Keratinocyte (primary cell): ENCODE data around the gene AOC1. TPM values are rescaled to one million over a fixed set of nuclear protein-coding genes. Genes with fewer than 3 reads are reported as not detected.

ENCODE experiments used
- DNase-seq: peaks from one replicate; pipeline ENCODE4 v3.0.0-alpha.2; 2011; ENCODE audit warnings: low read depth, missing footprints, low spot score
- FAIRE-seq: peaks from 2 replicates; lab custom pipeline; 2011; peaks lifted over from hg19 to GRCh38; lab: Jason Lieb, UNC
- H2AFZ ChIP-seq: 2 replicates; pipeline ENCODE4 v1.6.0; 2012; ENCODE audit warnings: low read length, control low read depth, inconsistent platforms; ENCODE audit not compliant: control insufficient read depth
- H3K27ac ChIP-seq: 2 replicates; pipeline ENCODE4 v1.5.1; 2011; ENCODE audit warnings: low read length; ENCODE audit not compliant: control insufficient read depth, insufficient read depth
- H3K27me3 ChIP-seq: 3 replicates; pipeline ENCODE4 v1.6.0; 2011; ENCODE audit warnings: low read length; ENCODE audit not compliant: control insufficient read depth, insufficient read depth; ENCODE audit errors: extremely low read depth
- H3K36me3 ChIP-seq, 2 experiments: 2 replicates in 1 of 2; 3 replicates in 1 of 2; pipeline ENCODE4 v1.5.1; 2011; ENCODE audit warnings: low read length in 2 of 2, mild to moderate bottlenecking in 1 of 2; ENCODE audit not compliant: control insufficient read depth in 2 of 2, insufficient read depth in 2 of 2; ENCODE audit errors: extremely low read depth in 1 of 2
- H3K4me1 ChIP-seq: 3 replicates; pipeline ENCODE4 v1.5.1; 2011; ENCODE audit warnings: low read length; ENCODE audit not compliant: control insufficient read depth, insufficient read depth; ENCODE audit errors: extremely low read depth
- H3K4me2 ChIP-seq: 3 replicates; pipeline ENCODE4 v1.6.0; 2011; ENCODE audit warnings: low read depth, low read length; ENCODE audit not compliant: control insufficient read depth, insufficient read depth; ENCODE audit errors: extremely low read depth
- H3K4me3 ChIP-seq, 3 experiments: fragments of 200-600 bp in 1 of 3; sonication (generic) in 1 of 3; 2 replicates in 2 of 3; 3 replicates in 1 of 3; pipeline ENCODE4 v1.5.1; 2011 to 2016; ENCODE audit warnings: low read length in 3 of 3, mild to moderate bottlenecking in 3 of 3, control low read depth in 2 of 3, inconsistent platforms in 1 of 3, low read depth in 1 of 3, mixed read lengths in 1 of 3, mixed run types in 1 of 3, moderate library complexity in 1 of 3; ENCODE audit not compliant: control insufficient read depth in 2 of 3, insufficient read depth in 2 of 3; ENCODE audit errors: extremely low read depth in 1 of 3
- H3K79me2 ChIP-seq: 2 replicates; pipeline ENCODE4 v1.6.0; 2012; ENCODE audit warnings: low read length; ENCODE audit not compliant: control insufficient read depth, insufficient read depth
- H3K9ac ChIP-seq: 3 replicates; pipeline ENCODE4 v1.6.0; 2011; ENCODE audit warnings: low read length; ENCODE audit not compliant: control insufficient read depth, insufficient read depth; ENCODE audit errors: extremely low read depth
- H3K9me1 ChIP-seq: 3 replicates; pipeline ENCODE4 v1.6.0; 2011; ENCODE audit warnings: low read length; ENCODE audit not compliant: control insufficient read depth, insufficient read depth; ENCODE audit errors: extremely low read depth
- H3K9me3 ChIP-seq: 2 replicates; pipeline ENCODE4 v1.5.1; 2012; ENCODE audit warnings: low read depth, low read length; ENCODE audit not compliant: control insufficient read depth
- H4K20me1 ChIP-seq: 3 replicates; pipeline ENCODE4 v1.6.0; 2011; ENCODE audit warnings: low read length; ENCODE audit not compliant: control insufficient read depth, insufficient read depth; ENCODE audit errors: extremely low read depth
- CTCF ChIP-seq, 3 experiments: IDR thresholded peaks in 1 of 3; conservative IDR thresholded peaks in 1 of 3; optimal IDR thresholded peaks in 1 of 3; 2 replicates in 2 of 3; 3 replicates in 1 of 3; pipeline versions ENCODE3 to v1.5.1; 2011; ENCODE audit warnings: low read length in 3 of 3, mild to moderate bottlenecking in 3 of 3, moderate library complexity in 2 of 3, control low read depth in 1 of 3, inconsistent platforms in 1 of 3; ENCODE audit not compliant: insufficient read depth in 2 of 3; ENCODE audit errors: extremely low read depth in 1 of 3
- EZH2 ChIP-seq: IDR thresholded peaks from one replicate; pipeline ENCODE4 v1.6.1; 2012; ENCODE audit warnings: inconsistent platforms, mild to moderate bottlenecking, low read length, moderate library complexity
- dilution Hi-C: fragments of 300-500 bp; cut with MboI; formaldehyde crosslinking; loops from one replicate; pipeline ENCODE4 v1.7.0; 2020; ENCODE audit warnings: low sequenced_read_pairs; ENCODE audit not compliant: extremely low pct_ligation_motif_present
- polyA plus RNA-seq, 5 experiments: library from polyadenylated mRNA; depleted of rRNA in 3 of 5; stranded (reverse) in 3 of 5; stranded (forward) in 1 of 5; unstranded in 1 of 5; fragments of >200 nt; gene quantifications; 1 replicate in 1 of 5; 2 replicates in 3 of 5; 3 replicates in 1 of 5; pipeline versions ENCODE4 v1.2.1 to v1.2.3, GENCODE V29; 2011 to 2012; ENCODE audit warnings: missing spikeins in 2 of 5, low read depth in 1 of 5, low replicate concordance in 1 of 5

AOC1 gene
- polyA plus RNA-seq, 1 donor (not counting 4 experiments of a cell fraction or from before 2014, with no cell fraction given): not detected

DNA sequence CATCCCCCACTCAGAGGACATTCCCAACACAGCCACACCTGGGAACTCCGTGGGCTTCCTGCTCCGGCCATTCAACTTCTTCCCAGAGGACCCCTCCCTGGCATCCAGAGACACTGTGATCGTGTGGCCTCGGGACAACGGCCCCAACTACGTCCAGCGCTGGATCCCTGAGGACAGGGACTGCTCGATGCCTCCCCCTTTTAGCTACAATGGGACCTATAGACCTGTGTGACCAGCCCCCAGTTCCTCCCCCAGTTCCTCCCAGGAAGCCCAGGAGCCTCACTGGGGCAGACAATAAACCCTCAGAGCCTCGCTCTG, 8.6 kb downstream of the AOC1 start:
- Histone ChIP-seq H4K20me1 (no peaks in the 10 kb centered on the region), H3K9me3 (no peaks in the 10 kb centered on the region), H3K79me2 (no peaks in the 10 kb centered on the region), H3K4me1 (peaks cover 3% of the 10 kb centered on the region), H3K27ac (no peak overlapping the region), H3K4me2 (no peak overlapping the region), H3K9me1 (no peaks in the 10 kb centered on the region), H3K4me3 (no peak overlapping the region), H3K36me3 (no peaks in the 10 kb centered on the region), H2AFZ (no peak overlapping the region), H3K27me3 (peaks cover 4% of the 10 kb centered on the region), H3K9ac (no peak overlapping the region)
- dilution Hi-C loops: no loop called here
- DNase-seq (no peak), FAIRE-seq (no peak)
- TF ChIP-seq CTCF (optimal IDR thresholded peaks at IDR 0.05 in 1 of 3, IDR thresholded peaks at IDR 0.05 in 1 of 3, conservative IDR thresholded peaks at IDR 0.05 in 1 of 3; ENCODE audit: extremely low read depth in 1 of 3, insufficient read depth in 2 of 3, low read length in 3 of 3) (no peak), EZH2 (no peak)

DNA sequence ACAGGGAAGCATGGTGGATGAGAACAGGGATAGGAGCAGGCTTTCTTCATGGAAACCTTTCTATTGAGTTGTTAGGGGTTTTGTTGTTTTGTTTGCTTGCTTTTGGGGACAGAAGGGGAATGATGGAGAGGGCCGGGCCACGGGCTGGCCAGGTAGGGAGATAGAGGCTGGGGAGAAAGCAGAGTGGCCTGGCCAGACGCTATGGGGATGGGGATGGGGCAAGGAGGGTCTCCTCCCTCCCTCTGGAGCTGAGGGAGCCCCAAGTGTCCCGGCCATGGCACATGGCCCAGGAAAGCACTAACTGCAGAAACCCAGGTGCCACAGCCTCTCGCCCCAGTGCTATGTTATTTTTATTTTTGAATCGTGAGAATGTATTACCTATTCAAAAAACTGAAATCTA, 10.0 kb downstream of the AOC1 start:
- H3K4me1 ChIP-seq: no peaks in the 10 kb centered on the region
- H4K20me1 ChIP-seq: no peaks in the 10 kb centered on the region
- peaks cover 4% of the 10 kb centered on the region for H3K27me3 ChIP-seq
- no peaks in the 10 kb centered on the region for H3K9me3 ChIP-seq
- H3K4me3 ChIP-seq: no peak overlapping the region
- dilution Hi-C loops: no loop called here
- H3K79me2 ChIP-seq: no peaks in the 10 kb centered on the region
- FAIRE-seq: no peak
- no peaks in the 10 kb centered on the region for H3K9me1 ChIP-seq
- no peak overlapping the region for H3K27ac ChIP-seq
- no peak for DNase-seq
- no peak overlapping the region for H3K4me2 ChIP-seq
- TF ChIP-seq CTCF (optimal IDR thresholded peaks at IDR 0.05 in 1 of 3, IDR thresholded peaks at IDR 0.05 in 1 of 3, conservative IDR thresholded peaks at IDR 0.05 in 1 of 3; ENCODE audit: extremely low read depth in 1 of 3, insufficient read depth in 2 of 3, low read length in 3 of 3) (no peak), EZH2 (no peak)
- H3K36me3 ChIP-seq: no peaks in the 10 kb centered on the region
- H2AFZ ChIP-seq: no peak overlapping the region
- no peak overlapping the region for H3K9ac ChIP-seq
